ENCODE measurements around the gene BEST1.

The BEST1 gene

DNA sequence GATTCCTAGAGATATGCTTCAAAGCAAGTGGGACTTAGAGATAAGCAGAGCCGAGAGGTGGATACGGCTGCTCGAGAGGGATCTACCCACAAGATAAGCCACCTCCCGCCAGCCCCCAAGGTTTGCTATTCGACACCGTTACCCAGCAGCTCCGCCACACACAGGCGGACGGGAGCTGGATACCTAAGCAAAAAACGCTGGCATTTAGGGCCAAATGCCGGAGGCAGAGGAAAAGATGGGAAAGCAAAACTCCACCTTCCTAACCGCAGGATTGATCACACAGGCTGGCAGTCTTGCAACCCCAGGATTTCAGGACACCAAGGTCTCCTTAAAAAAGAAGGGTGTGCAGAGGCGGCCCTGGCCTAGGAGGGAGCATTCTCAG lies 16.6 kb downstream of the BEST1 start:
- WGBS (ENCODE audit: extremely low coverage, insufficient coverage, low lambda C conversion rate), result no CpG with 5 or more reads among the region's 13 CpGs

DNA sequence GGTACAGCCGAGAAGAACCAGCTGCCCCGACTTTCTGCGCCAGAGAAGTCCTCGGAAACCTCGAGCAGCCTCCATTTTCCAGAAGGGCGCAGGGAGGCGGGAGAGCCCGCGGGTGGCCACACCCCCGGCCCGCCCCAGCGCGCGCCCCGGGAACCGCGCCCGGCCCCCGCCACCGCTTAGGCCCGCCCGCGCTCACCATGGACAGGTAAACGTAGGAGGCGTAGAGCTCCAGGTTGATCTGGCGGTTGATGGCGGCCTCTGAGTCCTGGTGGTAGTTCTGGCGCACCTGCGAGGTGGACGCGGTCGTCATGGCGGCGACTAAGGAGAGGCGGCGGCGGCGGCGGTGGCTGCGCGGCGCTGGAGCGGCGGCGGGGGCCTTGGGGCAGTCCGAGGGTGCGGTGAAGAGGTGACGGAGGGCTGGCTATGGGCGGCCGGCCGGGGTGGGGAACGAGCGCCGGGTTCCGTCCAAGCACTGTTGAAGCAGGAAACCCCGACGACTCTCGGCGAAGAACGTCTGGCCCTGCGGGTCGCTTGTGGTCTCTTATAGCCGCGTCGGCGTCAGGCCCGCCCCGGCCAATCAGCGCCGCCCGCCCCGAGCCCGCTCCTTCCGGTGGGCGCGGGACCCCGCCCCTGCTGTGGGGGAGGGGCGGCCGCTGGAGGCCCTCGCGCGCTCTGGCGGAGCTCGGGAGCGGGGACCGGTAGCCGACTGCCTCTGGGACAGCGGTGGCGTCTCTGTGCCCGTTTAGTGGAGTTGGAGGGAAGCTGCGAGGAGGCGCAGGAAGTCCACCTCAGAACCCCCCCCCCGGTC lies 17.2 kb downstream of the BEST1 start, which contains the start of gene FTH1:
TSS of gene FTH1 (minus strand) at position 519 of the 808 bp plus-strand sequence. CDS start at position 310, 209 bp downstream.
- peak within 1 kb of the TSS; percentile 99 for H3K4me2 ChIP-seq (ENCODE audit: low read length)
- H2BK5ac ChIP-seq (ENCODE audit: low read length), result peak within 1 kb of the TSS; percentile 89
- no peak within 1 kb of the TSS for H2BK15ac ChIP-seq (replicated peaks; ENCODE audit: low read depth)
- H3K4me3 ChIP-seq (ENCODE audit: low read length), result peak within 1 kb of the TSS; percentile 84
- H3K27ac ChIP-seq (ENCODE audit: low read depth, low read length), result peak within 1 kb of the TSS; percentile 94
- peak within 1 kb of the TSS; percentile 92 for H3K23ac ChIP-seq (ENCODE audit: low read length)
- no peaks in the 10 kb centered on the region for H3K27me3 ChIP-seq (ENCODE audit: insufficient read depth, low read length, poor library complexity)
- peak within 1 kb of the TSS; percentile 28 for H4K8ac ChIP-seq (ENCODE audit: low read depth, low read length)
- peaks cover 29% of the 10 kb centered on the region for H3K79me2 ChIP-seq (ENCODE audit: control insufficient read depth, insufficient read depth, low read length)
- H4K5ac ChIP-seq (ENCODE audit: low read length), result peak within 1 kb of the TSS; percentile 78
- peak within 1 kb of the TSS; percentile 98 for H2AK5ac ChIP-seq (ENCODE audit: low read length)
- H2BK120ac ChIP-seq (ENCODE audit: low read depth, low read length), result peak within 1 kb of the TSS; percentile 95
- WGBS (ENCODE audit: extremely low coverage, insufficient coverage, low lambda C conversion rate), result no CpG with 5 or more reads among the region's 93 CpGs
- peak within 1 kb of the TSS; percentile 99 for H3K18ac ChIP-seq (ENCODE audit: low read length)
- H3K4me1 ChIP-seq (ENCODE audit: control insufficient read depth, low read depth, low read length), result peaks cover 17% of the 10 kb centered on the region
- peaks cover 14% of the 10 kb centered on the region for H3K79me1 ChIP-seq (ENCODE audit: low read length)
- H3K9ac ChIP-seq (ENCODE audit: low read length), result peak within 1 kb of the TSS; percentile 98
- H3K56ac ChIP-seq (ENCODE audit: low read length), result peak within 1 kb of the TSS; percentile 99
- H3K36me3 ChIP-seq (ENCODE audit: control insufficient read depth, insufficient read depth, low read length), result peaks cover 14% of the 10 kb centered on the region
- peak; percentile 93 for DNase-seq
- peak within 1 kb of the TSS; percentile 97 for H3K4ac ChIP-seq (ENCODE audit: low read depth, low read length)

More for the DNA sequence above, 16.6 kb downstream of the BEST1 start:
- peak overlapping the region; percentile 80 for H3K4me2 ChIP-seq (ENCODE audit: low read length)
- H2AK5ac ChIP-seq (ENCODE audit: low read length), result no peak overlapping the region
- H3K36me3 ChIP-seq (ENCODE audit: control insufficient read depth, insufficient read depth, low read length), result peaks cover 14% of the 10 kb centered on the region
- H3K4me3 ChIP-seq (ENCODE audit: low read length), result peak overlapping the region; percentile 84
- no peak overlapping the region for H2BK15ac ChIP-seq (replicated peaks; ENCODE audit: low read depth)
- peak; percentile 80 for DNase-seq
- no peaks in the 10 kb centered on the region for H3K27me3 ChIP-seq (ENCODE audit: insufficient read depth, low read length, poor library complexity)
- H4K8ac ChIP-seq (ENCODE audit: low read depth, low read length), result no peak overlapping the region
- peak overlapping the region; percentile 98 for H3K9ac ChIP-seq (ENCODE audit: low read length)
- peak overlapping the region; percentile 13 for H3K27ac ChIP-seq (ENCODE audit: low read depth, low read length)
- no peak overlapping the region for H2BK120ac ChIP-seq (ENCODE audit: low read depth, low read length)
- peak overlapping the region; percentile 81 for H3K56ac ChIP-seq (ENCODE audit: low read length)
- H3K4ac ChIP-seq (ENCODE audit: low read depth, low read length), result peak overlapping the region; percentile 27
- no peak overlapping the region for H4K5ac ChIP-seq (ENCODE audit: low read length)
- H3K18ac ChIP-seq (ENCODE audit: low read length), result peak overlapping the region; percentile 71
- peaks cover 14% of the 10 kb centered on the region for H3K79me1 ChIP-seq (ENCODE audit: low read length)
- H3K79me2 ChIP-seq (ENCODE audit: control insufficient read depth, insufficient read depth, low read length), result peaks cover 29% of the 10 kb centered on the region
- no peak overlapping the region for H3K23ac ChIP-seq (ENCODE audit: low read length)
- H2BK5ac ChIP-seq (ENCODE audit: low read length), result peak overlapping the region; percentile 4
- H3K4me1 ChIP-seq (ENCODE audit: control insufficient read depth, low read depth, low read length), result peaks cover 14% of the 10 kb centered on the region

DNA sequence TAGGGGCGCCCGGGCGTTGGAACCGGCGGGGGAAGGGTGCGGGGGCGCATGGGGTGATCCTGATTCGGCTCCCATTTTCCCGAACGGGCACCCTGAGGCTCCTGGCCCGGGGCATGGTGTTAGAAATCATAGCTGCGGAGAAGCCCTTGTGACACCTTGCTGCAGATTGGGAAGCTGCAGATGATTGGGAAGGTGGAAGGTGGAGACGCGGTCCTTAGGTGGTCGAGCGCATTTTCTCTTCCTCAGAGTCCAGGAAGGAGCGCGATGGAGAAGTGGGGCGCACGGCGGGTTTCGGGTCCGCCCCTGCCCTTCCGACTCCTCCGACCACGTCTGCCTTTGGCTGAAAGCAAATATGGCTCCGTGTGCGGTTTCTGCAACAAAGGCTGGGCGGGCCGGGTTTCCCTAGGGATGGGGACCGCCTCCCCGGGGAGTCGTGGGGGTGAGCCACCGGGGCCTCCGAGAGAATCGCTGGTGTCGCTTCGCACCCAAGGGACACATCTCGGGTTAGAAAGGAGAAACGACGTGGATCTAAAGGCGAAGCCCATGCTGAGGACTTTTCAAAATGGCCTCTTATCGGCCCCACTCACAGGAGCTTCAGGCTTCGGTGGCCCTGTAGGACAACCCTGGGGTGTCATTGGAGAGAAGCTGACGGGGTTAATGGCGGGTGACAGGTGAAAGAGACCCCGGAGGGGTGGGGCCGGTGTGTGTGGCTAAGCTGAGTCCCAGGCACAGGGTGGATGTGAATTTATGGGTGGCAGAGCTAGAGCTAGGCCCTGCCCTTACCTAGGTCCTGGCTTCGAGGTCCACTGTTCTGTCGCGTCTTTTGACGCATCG lies 18.0 kb downstream of the BEST1 start:
- H3K4me2 ChIP-seq (ENCODE audit: low read length), result peak overlapping the region; percentile 99
- H3K36me3 ChIP-seq (ENCODE audit: control insufficient read depth, insufficient read depth, low read length), result peaks cover 14% of the 10 kb centered on the region
- H3K27ac ChIP-seq (ENCODE audit: low read depth, low read length), result peak overlapping the region; percentile 94
- H2BK15ac ChIP-seq (replicated peaks; ENCODE audit: low read depth), result no peak overlapping the region
- peaks cover 14% of the 10 kb centered on the region for H3K79me1 ChIP-seq (ENCODE audit: low read length)
- WGBS (ENCODE audit: extremely low coverage, insufficient coverage, low lambda C conversion rate), result no CpG with 5 or more reads among the region's 53 CpGs
- peaks cover 18% of the 10 kb centered on the region for H3K4me1 ChIP-seq (ENCODE audit: control insufficient read depth, low read depth, low read length)
- H4K8ac ChIP-seq (ENCODE audit: low read depth, low read length), result peak overlapping the region; percentile 28
- H2AK5ac ChIP-seq (ENCODE audit: low read length), result peak overlapping the region; percentile 98
- H3K23ac ChIP-seq (ENCODE audit: low read length), result peak overlapping the region; percentile 92
- H2BK120ac ChIP-seq (ENCODE audit: low read depth, low read length), result peak overlapping the region; percentile 95
- H3K56ac ChIP-seq (ENCODE audit: low read length), result peak overlapping the region; percentile 99
- peak overlapping the region; percentile 82 for H3K4me3 ChIP-seq (ENCODE audit: low read length)
- H4K5ac ChIP-seq (ENCODE audit: low read length), result peak overlapping the region; percentile 78
- H3K4ac ChIP-seq (ENCODE audit: low read depth, low read length), result peak overlapping the region; percentile 97
- peak; percentile 52 for DNase-seq
- peaks cover 29% of the 10 kb centered on the region for H3K79me2 ChIP-seq (ENCODE audit: control insufficient read depth, insufficient read depth, low read length)
- peak overlapping the region; percentile 89 for H2BK5ac ChIP-seq (ENCODE audit: low read length)
- peak overlapping the region; percentile 98 for H3K9ac ChIP-seq (ENCODE audit: low read length)
- no peaks in the 10 kb centered on the region for H3K27me3 ChIP-seq (ENCODE audit: insufficient read depth, low read length, poor library complexity)
- H3K18ac ChIP-seq (ENCODE audit: low read length), result peak overlapping the region; percentile 99

DNA sequence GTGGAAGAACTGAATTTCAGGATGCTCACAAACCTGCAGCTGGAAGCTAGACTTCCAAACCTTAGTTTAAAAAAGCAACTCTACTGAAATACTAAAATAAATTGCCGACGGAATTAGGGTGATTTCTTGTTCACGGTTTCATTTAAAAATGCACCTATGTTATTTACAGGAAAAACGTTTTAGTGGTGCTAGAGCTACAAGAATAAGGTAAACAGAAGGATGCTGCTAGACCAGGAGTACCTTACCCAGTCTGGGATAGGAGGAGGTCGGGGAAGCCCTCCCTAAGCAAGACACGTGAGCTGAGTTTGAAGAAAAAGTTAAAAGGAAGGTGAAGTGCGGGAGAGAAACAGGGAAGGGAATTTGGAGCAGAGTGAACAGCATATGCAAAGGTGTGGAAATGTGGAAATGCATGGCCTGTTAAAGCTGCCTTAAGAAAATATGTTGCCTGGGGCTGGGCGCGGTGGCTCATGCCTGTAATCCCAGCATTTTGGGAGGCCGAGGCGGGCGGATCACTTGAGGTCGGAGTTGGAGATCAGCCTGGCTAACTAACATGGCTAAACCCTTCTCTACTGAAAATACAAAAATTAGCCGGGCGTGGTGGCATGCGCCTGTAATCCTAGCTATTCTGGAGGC lies 18.7 kb downstream of the BEST1 start:
- Histone ChIP-seq H3K18ac (ENCODE audit: low read length) (peak overlapping the region; percentile 99), H3K56ac (ENCODE audit: low read length) (peak overlapping the region; percentile 99), H3K4me1 (ENCODE audit: control insufficient read depth, low read depth, low read length) (peaks cover 21% of the 10 kb centered on the region), H3K9ac (ENCODE audit: low read length) (peak overlapping the region; percentile 98), H2BK15ac (replicated peaks; ENCODE audit: low read depth) (no peak overlapping the region), H3K23ac (ENCODE audit: low read length) (peak overlapping the region; percentile 20), H3K27ac (ENCODE audit: low read depth, low read length) (no peak overlapping the region), H3K4me3 (ENCODE audit: low read length) (no peak overlapping the region), H2BK5ac (ENCODE audit: low read length) (no peak overlapping the region), H3K79me2 (ENCODE audit: control insufficient read depth, insufficient read depth, low read length) (peaks cover 29% of the 10 kb centered on the region), H3K27me3 (ENCODE audit: insufficient read depth, low read length, poor library complexity) (no peaks in the 10 kb centered on the region), H3K4me2 (ENCODE audit: low read length) (peak overlapping the region; percentile 99), H3K79me1 (ENCODE audit: low read length) (peaks cover 14% of the 10 kb centered on the region), H2BK120ac (ENCODE audit: low read depth, low read length) (no peak overlapping the region), H3K4ac (ENCODE audit: low read depth, low read length) (peak overlapping the region; percentile 97), H4K5ac (ENCODE audit: low read length) (no peak overlapping the region), H4K8ac (ENCODE audit: low read depth, low read length) (no peak overlapping the region), H2AK5ac (ENCODE audit: low read length) (peak overlapping the region; percentile 98), H3K36me3 (ENCODE audit: control insufficient read depth, insufficient read depth, low read length) (peaks cover 9% of the 10 kb centered on the region)
- WGBS (ENCODE audit: extremely low coverage, insufficient coverage, low lambda C conversion rate), result 100% methylated on average over 1 of the region's 16 CpGs
- DNase-seq, result no peak

DNA sequence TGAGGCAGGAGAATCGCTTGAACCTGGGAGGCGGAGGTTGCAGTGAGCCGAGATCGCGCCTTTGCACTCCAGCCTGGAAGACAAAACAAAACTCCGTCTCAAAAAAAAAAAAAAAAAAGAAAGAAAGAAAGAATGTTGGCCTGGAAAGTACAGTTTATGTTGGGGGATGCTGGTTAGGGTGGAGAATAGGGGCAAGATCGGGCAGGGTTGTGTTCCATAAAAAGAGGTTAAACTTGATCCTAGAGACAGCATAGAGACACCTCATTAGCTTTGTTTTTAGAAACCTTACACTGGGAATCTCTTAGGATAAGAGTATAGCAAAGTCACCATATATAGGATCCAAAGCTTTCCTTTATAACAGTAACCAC lies 19.2 kb downstream of the BEST1 start:
- no peak overlapping the region for H3K23ac ChIP-seq (ENCODE audit: low read length)
- no CpG with 5 or more reads among the region's 7 CpGs for WGBS (ENCODE audit: extremely low coverage, insufficient coverage, low lambda C conversion rate)
- no peak overlapping the region for H4K8ac ChIP-seq (ENCODE audit: low read depth, low read length)
- no peak overlapping the region for H2BK5ac ChIP-seq (ENCODE audit: low read length)
- H3K79me2 ChIP-seq (ENCODE audit: control insufficient read depth, insufficient read depth, low read length), result peaks cover 29% of the 10 kb centered on the region
- no peak overlapping the region for H3K4me2 ChIP-seq (ENCODE audit: low read length)
- no peak overlapping the region for H2BK15ac ChIP-seq (replicated peaks; ENCODE audit: low read depth)
- DNase-seq, result no peak
- peaks cover 21% of the 10 kb centered on the region for H3K4me1 ChIP-seq (ENCODE audit: control insufficient read depth, low read depth, low read length)
- H3K79me1 ChIP-seq (ENCODE audit: low read length), result peaks cover 12% of the 10 kb centered on the region
- no peak overlapping the region for H3K4ac ChIP-seq (ENCODE audit: low read depth, low read length)
- H3K18ac ChIP-seq (ENCODE audit: low read length), result no peak overlapping the region
- no peak overlapping the region for H4K5ac ChIP-seq (ENCODE audit: low read length)
- no peak overlapping the region for H3K27ac ChIP-seq (ENCODE audit: low read depth, low read length)
- H3K56ac ChIP-seq (ENCODE audit: low read length), result no peak overlapping the region
- no peak overlapping the region for H3K9ac ChIP-seq (ENCODE audit: low read length)
- H3K27me3 ChIP-seq (ENCODE audit: insufficient read depth, low read length, poor library complexity), result no peaks in the 10 kb centered on the region
- H3K4me3 ChIP-seq (ENCODE audit: low read length), result no peak overlapping the region
- H2AK5ac ChIP-seq (ENCODE audit: low read length), result no peak overlapping the region
- H2BK120ac ChIP-seq (ENCODE audit: low read depth, low read length), result no peak overlapping the region
- peaks cover 8% of the 10 kb centered on the region for H3K36me3 ChIP-seq (ENCODE audit: control insufficient read depth, insufficient read depth, low read length)
